Sigmoid colon (tissue), 7 donors: Measurements from ENCODE around the gene PLD6. TPM values are rescaled to one million over a fixed set of nuclear protein-coding genes. Genes with fewer than 3 reads are reported as not detected.

Experiments
- DNase-seq: peaks from one replicate; pipeline ENCODE4 v3.0.0-alpha.2; 2019
- H3K27ac ChIP-seq, 4 donors: fragments of 200-600 bp; sonication (generic); one replicate each; pipeline ENCODE4 v1.5.1; 2016 to 2019; ENCODE audit warnings: mild to moderate bottlenecking in 1 of 4
- H3K27me3 ChIP-seq, 3 donors: fragments of 200-600 bp; sonication (generic); one replicate each; pipeline ENCODE4 v1.5.1; 2019; ENCODE audit warnings: mild to moderate bottlenecking in 1 of 3
- H3K36me3 ChIP-seq, 4 donors: fragments of 200-600 bp; sonication (generic); one replicate each; pipeline ENCODE4 v1.5.1; 2016 to 2019
- H3K4me1 ChIP-seq, 4 donors: fragments of 200-600 bp; sonication (generic); one replicate each; pipeline ENCODE4 v1.5.1; 2017 to 2019
- H3K4me3 ChIP-seq, 4 donors: fragments of 200-600 bp; sonication (generic); one replicate each; pipeline ENCODE4 v1.5.1; 2017 to 2019; ENCODE audit warnings: mild to moderate bottlenecking in 2 of 4, moderate library complexity in 1 of 4
- H3K9me3 ChIP-seq, 4 donors: fragments of 200-600 bp in 3 of 4; sonication (generic) in 3 of 4; one replicate each; pipeline versions ENCODE4 v1.5.1 to v1.6.1; 2013 to 2019
- EP300 ChIP-seq, 4 donors: sonication (generic); formaldehyde crosslinking; IDR thresholded peaks; one replicate each; pipeline ENCODE4 v1.6.1; 2017; ENCODE audit warnings: antibody characterized with exemption in 4 of 4
- POLR2A ChIP-seq, 2 donors: fragments of 450-650 bp; IDR thresholded peaks; one replicate each; pipeline ENCODE4 v1.6.1; 2016; ENCODE audit warnings: antibody characterized with exemption in 2 of 2, mild to moderate bottlenecking in 2 of 2, moderate library complexity in 2 of 2
- POLR2AphosphoS5 ChIP-seq, 4 donors: sonication (generic); formaldehyde crosslinking; IDR thresholded peaks; one replicate each; pipeline ENCODE4 v1.6.1; 2017; ENCODE audit warnings: antibody characterized with exemption in 4 of 4
- WGBS, 2 donors: extraction: QIAGEN DNeasy Blood & Tissue Kit; methylation state at CpG; one replicate each; pipeline ENCODE4 v1.1.7; 2013; 5-methylcytosine and 5-hydroxymethylcytosine counted together
- intact Hi-C: fragments of 100-400 bp; cut with DNase I; formaldehyde crosslinking; loops from one replicate; pipeline ENCODE4 v1.15.1; 2023
- polyA plus RNA-seq, 3 donors: library from polyadenylated mRNA; stranded (reverse); fragments of 200-250 nt; gene quantifications; one replicate each; pipeline ENCODE4 v1.2.3, GENCODE V29; 2013
- small RNA-seq, 3 donors: library from RNA; depleted of rRNA; stranded (forward); fragments of <200 nt; gene quantifications; one replicate each; pipeline ENCODE3, GENCODE V24; 2016
- total RNA-seq, 4 donors: library from RNA; depleted of rRNA; stranded (reverse); fragments of >200 nt; gene quantifications; one replicate each; pipeline ENCODE4 v1.1.0, GENCODE V29; 2016
- TF ChIP-seq, protein P1 (sequence below), 4 experiments: fragments of 450-650 bp in 3 of 4; fragments of 200-600 bp in 1 of 4; IDR thresholded peaks; one replicate each; pipeline ENCODE4 v1.5.1; 2016 to 2019; ENCODE audit warnings: antibody characterized with exemption in 4 of 4, mild to moderate bottlenecking in 3 of 4, moderate library complexity in 2 of 4
- donor health status: healthy with polysubstance abuse.
- donor health status: Bipolar disorder and iron deficiency.
- donor health status: healthy.

Gene PLD6
- total and polyA plus RNA-seq, 7 donors = 1.2 to 15.3 (median 8.6) TPM; not detected in 1

DNA sequence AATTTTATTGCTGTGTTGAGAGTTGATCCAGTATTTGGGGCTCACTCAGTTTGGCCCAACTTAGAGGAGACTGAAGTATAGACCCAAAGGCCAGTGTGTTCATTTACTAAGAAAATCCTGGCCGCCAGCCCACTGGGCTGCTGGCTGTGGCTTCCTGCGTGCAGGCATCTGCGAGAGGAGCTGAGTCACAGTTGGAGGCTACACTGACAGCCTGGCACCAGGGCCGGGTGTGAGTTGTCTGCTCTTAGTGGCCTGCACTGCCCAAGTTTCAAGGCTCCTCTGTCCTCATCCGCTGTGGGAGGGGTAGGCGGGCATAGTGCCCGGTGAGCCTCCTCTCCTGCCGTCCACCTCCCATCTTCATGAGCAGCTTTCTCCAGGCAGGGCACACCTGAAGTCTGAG, 54.2 kb downstream of the PLD6 start:
- DNase-seq = peak; percentile 96
- Histone ChIP-seq H3K9me3 (no peaks in the 10 kb centered on the region), H3K27ac (peak overlapping the region; percentile 73 to 84 (median 77)), H3K27me3 (no peaks in the 10 kb centered on the region), H3K36me3 (peaks cover 13 to 80% (median 40%) of the 10 kb centered on the region in 4 donors), H3K4me3 (no peak overlapping the region), H3K4me1 (peaks cover 0 to 36% (median 24%) of the 10 kb centered on the region in 4 donors)
- intact Hi-C loops = loop anchor here (5.0 kb wide), 2 partner anchors 50 to 150 kb away; no protein-coding TSS in a partner anchor
- 58 to 80% methylated on average over 8 of the region's 8 CpGs for WGBS, 2 donors
- TF ChIP-seq, protein P1, sequence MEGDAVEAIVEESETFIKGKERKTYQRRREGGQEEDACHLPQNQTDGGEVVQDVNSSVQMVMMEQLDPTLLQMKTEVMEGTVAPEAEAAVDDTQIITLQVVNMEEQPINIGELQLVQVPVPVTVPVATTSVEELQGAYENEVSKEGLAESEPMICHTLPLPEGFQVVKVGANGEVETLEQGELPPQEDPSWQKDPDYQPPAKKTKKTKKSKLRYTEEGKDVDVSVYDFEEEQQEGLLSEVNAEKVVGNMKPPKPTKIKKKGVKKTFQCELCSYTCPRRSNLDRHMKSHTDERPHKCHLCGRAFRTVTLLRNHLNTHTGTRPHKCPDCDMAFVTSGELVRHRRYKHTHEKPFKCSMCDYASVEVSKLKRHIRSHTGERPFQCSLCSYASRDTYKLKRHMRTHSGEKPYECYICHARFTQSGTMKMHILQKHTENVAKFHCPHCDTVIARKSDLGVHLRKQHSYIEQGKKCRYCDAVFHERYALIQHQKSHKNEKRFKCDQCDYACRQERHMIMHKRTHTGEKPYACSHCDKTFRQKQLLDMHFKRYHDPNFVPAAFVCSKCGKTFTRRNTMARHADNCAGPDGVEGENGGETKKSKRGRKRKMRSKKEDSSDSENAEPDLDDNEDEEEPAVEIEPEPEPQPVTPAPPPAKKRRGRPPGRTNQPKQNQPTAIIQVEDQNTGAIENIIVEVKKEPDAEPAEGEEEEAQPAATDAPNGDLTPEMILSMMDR (IDR thresholded peaks at IDR 0.05) = no peak
- peak in 3 of 4 donors; percentile 43 to 55 (median 55) for TF ChIP-seq POLR2AphosphoS5 (IDR thresholded peaks at IDR 0.05)
- TF ChIP-seq POLR2A (IDR thresholded peaks at IDR 0.05) = no peak
- no peak for TF ChIP-seq EP300 (IDR thresholded peaks at IDR 0.05)

- no peaks in the 10 kb centered on the region for H3K9me3 ChIP-seq
- peaks cover 17 to 80% (median 40%) of the 10 kb centered on the region in 4 donors for H3K36me3 ChIP-seq
- no peak overlapping the region for H3K4me3 ChIP-seq
- intact Hi-C loops = loop anchor here (5.0 kb wide), 2 partner anchors 51 to 149 kb away; no protein-coding TSS in a partner anchor
- no peak for DNase-seq
- peaks cover 0 to 36% (median 24%) of the 10 kb centered on the region in 4 donors for H3K4me1 ChIP-seq
- H3K27me3 ChIP-seq = no peaks in the 10 kb centered on the region
- WGBS, 2 donors = 90 to 98% methylated on average over 3 of the region's 3 CpGs
- peak overlapping the region; percentile 73 to 84 (median 77) for H3K27ac ChIP-seq
- TF ChIP-seq EP300 (IDR thresholded peaks at IDR 0.05) (no peak), POLR2AphosphoS5 (IDR thresholded peaks at IDR 0.05) (no peak), POLR2A (IDR thresholded peaks at IDR 0.05) (no peak)
- TF ChIP-seq, protein P1 (IDR thresholded peaks at IDR 0.05) = no peak
These were observed 54.6 kb downstream of the PLD6 start for GRCh38 chr17:17151541-17151940.

DNA sequence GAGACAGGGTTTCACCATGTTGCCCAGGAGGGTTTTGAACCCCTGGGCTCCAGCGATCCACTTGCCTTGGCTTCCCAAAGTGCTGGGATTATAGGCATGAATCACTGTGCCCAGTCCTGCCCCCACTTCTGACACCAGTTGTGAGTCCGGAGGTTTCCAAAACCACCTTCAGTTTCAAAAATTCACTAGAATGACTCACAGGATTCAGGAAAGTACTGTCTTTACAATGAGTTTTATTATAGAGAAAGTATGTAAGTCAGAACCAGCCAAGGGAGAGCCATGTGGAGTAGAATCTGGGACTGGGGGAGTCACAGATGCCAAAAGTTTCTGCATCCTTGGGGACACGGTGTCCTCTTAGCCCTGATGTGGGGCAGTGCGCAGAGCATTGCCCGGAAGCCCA, 55.1 kb downstream of the PLD6 start:
- WGBS, 2 donors = 93% methylated on average over 5 of the region's 5 CpGs
- peaks cover 0 to 31% (median 24%) of the 10 kb centered on the region in 4 donors for H3K4me1 ChIP-seq
- H3K27me3 ChIP-seq = no peaks in the 10 kb centered on the region
- no peak for DNase-seq
- H3K9me3 ChIP-seq = no peaks in the 10 kb centered on the region
- TF ChIP-seq POLR2AphosphoS5 (IDR thresholded peaks at IDR 0.05) = no peak
- no peak for TF ChIP-seq EP300 (IDR thresholded peaks at IDR 0.05)
- no peak for TF ChIP-seq POLR2A (IDR thresholded peaks at IDR 0.05)
- TF ChIP-seq, protein P1 (IDR thresholded peaks at IDR 0.05) = no peak
- intact Hi-C loops = loop anchor here (5.0 kb wide), 2 partner anchors 51 to 149 kb away; no protein-coding TSS in a partner anchor
- peak overlapping the region; percentile 73 to 84 (median 77) for H3K27ac ChIP-seq
- no peak overlapping the region for H3K4me3 ChIP-seq
- peaks cover 22 to 80% (median 40%) of the 10 kb centered on the region in 4 donors for H3K36me3 ChIP-seq

Small RNAs within 50 kb of the gene (small RNA-seq; reads per million reads assigned to genes)
- 0 reads per million in 3 donors for gene RNU6-767P

Other genes starting within 250 kb of the PLD6 start
- not detected for gene TNFRSF13B, start 234.2 kb downstream of the PLD6 start, total RNA-seq
- gene TNFRSF13B, start 234.2 kb downstream of the PLD6 start, polyA plus RNA-seq = 10 to 100 TPM in 1 of 3 donors, not detected in 2; 15.2 TPM
- gene MPRIP, start 163.9 kb downstream of the PLD6 start, total RNA-seq = 100 to 1,000 TPM in 1 of 4 donors, 10 to 100 TPM in 3; 59.6 to 101 (median 80.4) TPM
- 100 to 1,000 TPM in 1 of 3 donors, 10 to 100 TPM in 2; 43.2 to 113 (median 67.9) TPM for gene MPRIP, start 163.9 kb downstream of the PLD6 start, polyA plus RNA-seq
- 100 to 1,000 TPM in 2 of 4 donors, 10 to 100 TPM in 2; 41.5 to 122 (median 78.7) TPM for gene FLCN, start 30.8 kb upstream of the PLD6 start, total RNA-seq
- 10 to 100 TPM; 10.8 to 28.6 (median 13.4) TPM for gene FLCN, start 30.8 kb upstream of the PLD6 start, polyA plus RNA-seq
- 100 to 1,000 TPM in 1 of 4 donors, 10 to 100 TPM in 3; 56.8 to 105 (median 72.7) TPM for gene COPS3, start 74.9 kb upstream of the PLD6 start, total RNA-seq
- 10 to 100 TPM; 44.6 to 50.5 (median 48.3) TPM for gene COPS3, start 74.9 kb upstream of the PLD6 start, polyA plus RNA-seq
- 1 to 10 TPM; 4.3 to 5.8 (median 5.5) TPM for gene NT5M, start 97.0 kb upstream of the PLD6 start, total RNA-seq
- gene NT5M, start 97.0 kb upstream of the PLD6 start, polyA plus RNA-seq = 1 to 10 TPM in 2 of 3 donors, under 1 TPM in 1; 0.92 to 4.2 (median 1.9) TPM